K562 (cell line): Measurements from ENCODE around the gene PCNX2. TPM values are rescaled to one million over a fixed set of nuclear protein-coding genes. Genes with fewer than 3 reads are reported as not detected.
A peak's percentile ranks its signal among the peaks of the same experiment; 100 is the strongest.

Experiments
- BRD4 ChIP-seq: fragments of 200-600 bp; sonication (generic); IDR thresholded peaks from 2 replicates; pipeline ENCODE4 v1.6.1; 2017; ENCODE audit warnings: inconsistent platforms
- CUX1 ChIP-seq: fragments of 200-800 bp; sonication (Bioruptor generic); IDR thresholded peaks from 2 replicates; pipeline ENCODE4 v1.6.1; 2016; ENCODE audit warnings: missing genetic modification characterization, missing compliant biosample characterization
- MAFG ChIP-seq: fragments of 450-650 bp; conservative IDR thresholded peaks from 2 replicates; pipeline ENCODE4 v1.6.1; 2016; ENCODE audit warnings: missing genetic modification characterization, missing compliant biosample characterization
- RBBP5 ChIP-seq: fragments of 200-600 bp; sonication (generic); IDR thresholded peaks from 2 replicates; pipeline ENCODE4 v1.6.1; 2012; ENCODE audit warnings: borderline replicate concordance, mild to moderate bottlenecking, low read length, control low read depth, inconsistent platforms; ENCODE audit not compliant: insufficient read depth, poor library complexity, severe bottlenecking
- RHOXF2B ChIP-seq: fragments of 250-450 bp; sonication (Bioruptor Pico); conservative IDR thresholded peaks from 2 replicates; pipeline ENCODE4 v1.5.1; 2021
- ZMIZ1 ChIP-seq, 2 experiments: fragments of 150-350 bp in 1 of 2; IDR thresholded peaks; 2 replicates each; pipeline ENCODE4 v1.6.1; 2012 to 2016; ENCODE audit warnings: low read depth in 2 of 2, low read length in 2 of 2, mild to moderate bottlenecking in 1 of 2, moderate library complexity in 1 of 2
- ZNF24 ChIP-seq: fragments of 450-650 bp; IDR thresholded peaks from 2 replicates; pipeline ENCODE4 v1.6.1; 2016
- polyA plus RNA-seq, 8 experiments: library from polyadenylated mRNA; depleted of rRNA in 4 of 8; stranded (reverse) in 5 of 8; unstranded in 3 of 8; fragments of >200 nt; fragmentation: Nextera tagmentation in 2 of 8; fragmentation: Illumina TruSeq in 1 of 8; extraction: Ambion mirVana in 2 of 8; extraction: Trizol in 1 of 8; gene quantifications; 2 replicates each; pipeline versions ENCODE4 v1.2.1 to v1.2.3, GENCODE V29; 2011 to 2014; ENCODE audit warnings: inconsistent platforms in 1 of 8, missing spikeins in 1 of 8
- total RNA-seq, 7 experiments: library from RNA; depleted of rRNA in 6 of 7; stranded (reverse); fragments of >200 nt in 6 of 7; fragmentation: Illumina TruSeq in 2 of 7; extraction: Trizol in 2 of 7; gene quantifications; 2 replicates each; pipeline versions ENCODE4 v1.2.1 to v1.2.3, GENCODE V29; 2011 to 2021; ENCODE audit warnings: low replicate concordance in 1 of 7

Gene PCNX2
- total and polyA plus RNA-seq, 9 of the 15 experiments (the other 6 are each of a cell fraction or from before 2014, with no cell fraction given) = 0.07 to 0.33 TPM; not detected in 7

- TF ChIP-seq ZMIZ1 (IDR thresholded peaks at IDR 0.05; ENCODE audit: low read depth in 2 of 2, low read length in 2 of 2) (no peak), RHOXF2B (CRISPR knock-in tag) (no peak), RBBP5 (no peak), MAFG (tag) (peak; percentile 69), CUX1 (CRISPR knock-in tag) (no peak), ZNF24 (no peak), BRD4 (no peak)
These were observed 41.3 kb upstream of the PCNX2 start (continued) for GRCh38 chr1:233336554-233337456.
